ENCODE results near the gene MSI2. TPM values are rescaled to one million over a fixed set of nuclear protein-coding genes. Genes with fewer than 3 reads are reported as not detected.
A peak's percentile ranks its signal among the peaks of the same experiment; 100 is the strongest.

MSI2 gene
- total RNA-seq, 2 donors from 2014 or later, result 112 to 119 TPM

GRCh38 chr17:57228911-57229310 is 27.4 kb upstream of the MSI2 start:
- Mint-ChIP-seq H3K4me1 (ENCODE audit: low read depth) (no peaks in the 10 kb centered on the region), H3K27ac (no peak overlapping the region), H3K27me3 (ENCODE audit: low read depth) (peaks cover 20% of the 10 kb centered on the region), H3K4me3 (no peak overlapping the region), H3K9me3 (no peaks in the 10 kb centered on the region), H3K36me3 (ENCODE audit: insufficient read depth in 2 of 2) (peaks cover 0 to 2% of the 10 kb centered on the region in 2 donors)
- ATAC-seq (replicated peaks in 1 of 2) (no peak), DNase-seq (no peak)

GRCh38 chr17:57234061-57234738 is 22.1 kb upstream of the MSI2 start:
- Mint-ChIP-seq H3K4me3 (no peak overlapping the region), H3K27ac (no peak overlapping the region), H3K4me1 (ENCODE audit: low read depth) (no peaks in the 10 kb centered on the region), H3K9me3 (no peaks in the 10 kb centered on the region), H3K27me3 (ENCODE audit: low read depth) (peaks cover 11% of the 10 kb centered on the region), H3K36me3 (ENCODE audit: insufficient read depth in 2 of 2) (no peaks in the 10 kb centered on the region)
- DNase-seq (no peak), ATAC-seq (replicated peaks in 1 of 2) (no peak)

- H3K27me3 Mint-ChIP-seq (ENCODE audit: low read depth), result peaks cover 11% of the 10 kb centered on the region
- H3K27ac Mint-ChIP-seq, result no peak overlapping the region
- H3K4me1 Mint-ChIP-seq (ENCODE audit: low read depth), result no peaks in the 10 kb centered on the region
- no peaks in the 10 kb centered on the region for H3K9me3 Mint-ChIP-seq
- no peak overlapping the region for H3K4me3 Mint-ChIP-seq
- DNase-seq, result no peak
- ATAC-seq (replicated peaks in 1 of 2), result no peak
- H3K36me3 Mint-ChIP-seq (ENCODE audit: insufficient read depth in 2 of 2), result no peaks in the 10 kb centered on the region
Measured at GRCh38 chr17:57234739-57235092, 21.6 kb upstream of the MSI2 start.

GRCh38 chr17:57235124-57235523 is 21.2 kb upstream of the MSI2 start:
- no peak for ATAC-seq (replicated peaks in 1 of 2)
- no peaks in the 10 kb centered on the region for H3K9me3 Mint-ChIP-seq
- no peak for DNase-seq
- H3K27ac Mint-ChIP-seq, result no peak overlapping the region
- H3K27me3 Mint-ChIP-seq (ENCODE audit: low read depth), result peaks cover 11% of the 10 kb centered on the region
- no peak overlapping the region for H3K4me3 Mint-ChIP-seq
- no peaks in the 10 kb centered on the region for H3K36me3 Mint-ChIP-seq (ENCODE audit: insufficient read depth in 2 of 2)
- no peaks in the 10 kb centered on the region for H3K4me1 Mint-ChIP-seq (ENCODE audit: low read depth)

- no peak for DNase-seq
- Mint-ChIP-seq H3K27ac (no peak overlapping the region), H3K4me1 (ENCODE audit: low read depth) (no peaks in the 10 kb centered on the region), H3K9me3 (no peaks in the 10 kb centered on the region), H3K4me3 (no peak overlapping the region), H3K36me3 (ENCODE audit: insufficient read depth in 2 of 2) (no peaks in the 10 kb centered on the region), H3K27me3 (ENCODE audit: low read depth) (peaks cover 17% of the 10 kb centered on the region)
- no peak for ATAC-seq (replicated peaks in 1 of 2)
Measured at GRCh38 chr17:57236686-57237299, 19.5 kb upstream of the MSI2 start.

GRCh38 chr17:57240648-57241047 is 15.7 kb upstream of the MSI2 start:
- Mint-ChIP-seq H3K36me3 (ENCODE audit: insufficient read depth in 2 of 2) (no peaks in the 10 kb centered on the region), H3K4me1 (ENCODE audit: low read depth) (no peaks in the 10 kb centered on the region), H3K9me3 (no peaks in the 10 kb centered on the region), H3K4me3 (no peak overlapping the region), H3K27ac (no peak overlapping the region), H3K27me3 (ENCODE audit: low read depth) (peaks cover 21% of the 10 kb centered on the region)
- DNase-seq, result no peak
- no peak for ATAC-seq (replicated peaks in 1 of 2)

GRCh38 chr17:57242148-57242547 is 14.2 kb upstream of the MSI2 start:
- Mint-ChIP-seq H3K4me3 (no peak overlapping the region), H3K9me3 (no peaks in the 10 kb centered on the region), H3K27ac (no peak overlapping the region), H3K36me3 (ENCODE audit: insufficient read depth in 2 of 2) (no peaks in the 10 kb centered on the region), H3K27me3 (ENCODE audit: low read depth) (peaks cover 21% of the 10 kb centered on the region), H3K4me1 (ENCODE audit: low read depth) (no peaks in the 10 kb centered on the region)
- no peak for DNase-seq
- ATAC-seq (replicated peaks in 1 of 2), result no peak

GRCh38 chr17:57243171-57243622 is 13.1 kb upstream of the MSI2 start:
- DNase-seq (peak; percentile 72 to 82), ATAC-seq (replicated peaks in 1 of 2) (peak; percentile 71 to 72)
- peaks cover 21% of the 10 kb centered on the region for H3K27me3 Mint-ChIP-seq (ENCODE audit: low read depth)
- H3K4me1 Mint-ChIP-seq (ENCODE audit: low read depth), result no peaks in the 10 kb centered on the region
- no peaks in the 10 kb centered on the region for H3K36me3 Mint-ChIP-seq (ENCODE audit: insufficient read depth in 2 of 2)
- no peaks in the 10 kb centered on the region for H3K9me3 Mint-ChIP-seq
- H3K4me3 Mint-ChIP-seq, result no peak overlapping the region
- H3K27ac Mint-ChIP-seq, result peak overlapping the region; percentile 35

GRCh38 chr17:57245786-57246185 is 10.5 kb upstream of the MSI2 start:
- H3K27me3 Mint-ChIP-seq (ENCODE audit: low read depth), result peaks cover 14% of the 10 kb centered on the region
- no peak overlapping the region for H3K27ac Mint-ChIP-seq
- H3K4me1 Mint-ChIP-seq (ENCODE audit: low read depth), result no peaks in the 10 kb centered on the region
- H3K36me3 Mint-ChIP-seq (ENCODE audit: insufficient read depth in 2 of 2), result peaks cover 2 to 7% of the 10 kb centered on the region in 2 donors
- ATAC-seq (replicated peaks in 1 of 2), result no peak
- H3K9me3 Mint-ChIP-seq, result peaks cover 4% of the 10 kb centered on the region in 2 donors
- no peak for DNase-seq
- H3K4me3 Mint-ChIP-seq, result no peak overlapping the region

- no peak overlapping the region for H3K4me3 Mint-ChIP-seq
- H3K4me1 Mint-ChIP-seq (ENCODE audit: low read depth), result no peaks in the 10 kb centered on the region
- DNase-seq (no peak), ATAC-seq (replicated peaks in 1 of 2) (no peak)
- peaks cover 13% of the 10 kb centered on the region for H3K27me3 Mint-ChIP-seq (ENCODE audit: low read depth)
- no peak overlapping the region for H3K27ac Mint-ChIP-seq
- H3K9me3 Mint-ChIP-seq, result peaks cover 4% of the 10 kb centered on the region in 2 donors
- peaks cover 2 to 7% of the 10 kb centered on the region in 2 donors for H3K36me3 Mint-ChIP-seq (ENCODE audit: insufficient read depth in 2 of 2)
Measured at GRCh38 chr17:57246257-57246656, 10.1 kb upstream of the MSI2 start.

- no peak overlapping the region for H3K27ac Mint-ChIP-seq
- peaks cover 2 to 7% of the 10 kb centered on the region in 2 donors for H3K36me3 Mint-ChIP-seq (ENCODE audit: insufficient read depth in 2 of 2)
- peaks cover 13% of the 10 kb centered on the region for H3K27me3 Mint-ChIP-seq (ENCODE audit: low read depth)
- DNase-seq (no peak), ATAC-seq (replicated peaks in 1 of 2) (no peak)
- H3K9me3 Mint-ChIP-seq, result peaks cover 4% of the 10 kb centered on the region in 2 donors
- H3K4me3 Mint-ChIP-seq, result no peak overlapping the region
- H3K4me1 Mint-ChIP-seq (ENCODE audit: low read depth), result no peaks in the 10 kb centered on the region
Measured at GRCh38 chr17:57247261-57247660, 9.1 kb upstream of the MSI2 start.

- DNase-seq (no peak), ATAC-seq (replicated peaks in 1 of 2) (no peak)
- Mint-ChIP-seq H3K4me3 (no peak overlapping the region), H3K27me3 (ENCODE audit: low read depth) (peaks cover 12% of the 10 kb centered on the region), H3K4me1 (ENCODE audit: low read depth) (no peaks in the 10 kb centered on the region), H3K27ac (no peak overlapping the region), H3K36me3 (ENCODE audit: insufficient read depth in 2 of 2) (peaks cover 2 to 7% of the 10 kb centered on the region in 2 donors), H3K9me3 (peaks cover 4% of the 10 kb centered on the region in 2 donors)
Measured at GRCh38 chr17:57247913-57248312, 8.4 kb upstream of the MSI2 start.

- ATAC-seq (replicated peaks in 1 of 2), result no peak
- peaks cover 2 to 7% of the 10 kb centered on the region in 2 donors for H3K36me3 Mint-ChIP-seq (ENCODE audit: insufficient read depth in 2 of 2)
- no peaks in the 10 kb centered on the region for H3K27me3 Mint-ChIP-seq (ENCODE audit: low read depth)
- H3K9me3 Mint-ChIP-seq, result peaks cover 4% of the 10 kb centered on the region in 2 donors
- no peak overlapping the region for H3K27ac Mint-ChIP-seq
- H3K4me1 Mint-ChIP-seq (ENCODE audit: low read depth), result no peaks in the 10 kb centered on the region
- no peak overlapping the region for H3K4me3 Mint-ChIP-seq
- DNase-seq, result no peak
Measured at GRCh38 chr17:57249520-57249919, 6.8 kb upstream of the MSI2 start.
